Lower leg skin (tissue), 4 donors: ENCODE results near the gene CDHR4. TPM values are rescaled to one million over a fixed set of nuclear protein-coding genes. Genes with fewer than 3 reads are reported as not detected.

Experiments
- DNase-seq, 2 donors: peaks; one replicate each; pipeline ENCODE4 v3.0.0-alpha.2; 2019; ENCODE audit warnings: low spot score in 2 of 2
- H3K4me3 ChIP-seq: fragments of 200-600 bp; sonication (generic); 2 replicates; pipeline ENCODE4 v1.5.1; 2017; ENCODE audit warnings: mild to moderate bottlenecking, low read depth; ENCODE audit not compliant: poor library complexity, severe bottlenecking
- CTCF ChIP-seq, 3 donors: fragments of 450-650 bp; IDR thresholded peaks; one replicate each; pipeline ENCODE4 v1.5.1; 2016; ENCODE audit warnings: antibody characterized with exemption in 3 of 3, mild to moderate bottlenecking in 3 of 3, moderate library complexity in 2 of 3
- POLR2A ChIP-seq, 2 donors: fragments of 450-650 bp; IDR thresholded peaks; one replicate each; pipeline ENCODE4 v1.6.1; 2016 to 2017; ENCODE audit warnings: antibody characterized with exemption in 2 of 2, mild to moderate bottlenecking in 1 of 2, moderate library complexity in 1 of 2
- WGBS, 2 donors: methylation state at CpG; one replicate each; pipeline ENCODE4 v1.1.5; 2018; 5-methylcytosine and 5-hydroxymethylcytosine counted together
- intact Hi-C: fragments of 100-400 bp; cut with DNase I; formaldehyde crosslinking; loops from one replicate; pipeline ENCODE4 v1.15.0; 2023; ENCODE audit warnings: low total_unique reads
- microRNA-seq, 2 donors: library from miRNA; unstranded; fragments of <30 nt; microRNA quantifications; one replicate each; pipeline ENCODE4, GENCODE V29; 2016; ENCODE audit warnings: borderline replicate concordance in 2 of 2, borderline number of aligned reads in 1 of 2
- total RNA-seq, 4 donors: library from RNA; depleted of rRNA; stranded (reverse); fragments of >200 nt; gene quantifications; one replicate each; pipeline ENCODE4 v1.1.0, GENCODE V29; 2016

The CDHR4 gene
- total RNA-seq, 4 donors from 2014 or later, result 0.36 to 0.84 TPM; not detected in 2

DNA sequence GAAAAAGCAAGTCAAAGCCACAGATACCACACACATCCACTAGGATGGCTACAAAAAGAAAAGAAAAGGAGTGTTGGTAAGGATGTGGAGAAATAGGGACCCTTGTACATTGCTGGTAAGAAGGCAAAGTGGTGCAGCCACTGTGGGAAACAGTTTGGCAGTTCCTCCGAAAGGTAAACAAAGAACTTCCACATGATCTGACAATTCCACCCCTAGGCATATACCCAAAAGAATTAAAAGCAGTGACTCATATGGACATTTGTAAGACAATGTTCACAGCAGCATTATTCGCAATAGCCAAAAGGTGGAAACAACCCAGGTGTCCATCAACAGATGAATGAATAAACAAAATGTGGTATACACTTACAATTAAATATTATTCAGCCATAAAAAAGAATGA lies 53.7 kb downstream of the CDHR4 start:
- intact Hi-C loops, result no loop called here
- no peak overlapping the region for H3K4me3 ChIP-seq
- DNase-seq, result no peak
- TF ChIP-seq POLR2A (IDR thresholded peaks at IDR 0.05) (no peak), CTCF (IDR thresholded peaks at IDR 0.05) (no peak)
- WGBS, 2 donors, result 60 to 73% methylated on average over 2 of the region's 2 CpGs

Small RNA genes within 50 kb of the gene (microRNA-seq; reads per million reads assigned to microRNA genes)
- gene MIR5193, result 0 to 0.57 reads per million in 2 donors

Other genes with a start within 250 kb of the CDHR4 start
- gene BSN, start 245.4 kb downstream of the CDHR4 start, total RNA-seq, result under 1 TPM; 0.04 to 0.36 (median 0.14) TPM
- 10 to 100 TPM; 73.8 to 92.4 (median 83.1) TPM for gene APEH, start 125.5 kb downstream of the CDHR4 start, total RNA-seq
- gene MST1, start 110.4 kb downstream of the CDHR4 start, total RNA-seq, result 10 to 100 TPM; 12.9 to 24.7 (median 17.4) TPM
- 10 to 100 TPM; 12.8 to 28.4 (median 26.5) TPM for gene RNF123, start 110.3 kb downstream of the CDHR4 start, total RNA-seq
- 1 to 10 TPM; 1.0 to 3.7 (median 3.1) TPM for gene AMIGO3, start 80.2 kb downstream of the CDHR4 start, total RNA-seq
- gene GMPPB, start 75.9 kb downstream of the CDHR4 start, total RNA-seq, result 10 to 100 TPM; 10.1 to 27.6 (median 18.2) TPM
- 10 to 100 TPM; 44.1 to 56.5 (median 51.6) TPM for gene IP6K1, start 13.3 kb downstream of the CDHR4 start, total RNA-seq
- gene INKA1, start 3.4 kb upstream of the CDHR4 start, total RNA-seq, result 10 to 100 TPM; 30.4 to 56.1 (median 37.9) TPM
- gene UBA7, start 14.1 kb upstream of the CDHR4 start, total RNA-seq, result 10 to 100 TPM; 14.5 to 19.7 (median 18.2) TPM
- 1 to 10 TPM; 1.1 to 4.8 (median 2.9) TPM for gene TRAIP, start 56.7 kb upstream of the CDHR4 start, total RNA-seq
- gene CAMKV, start 70.0 kb upstream of the CDHR4 start, total RNA-seq, result not detected
- gene MST1R, start 104.0 kb upstream of the CDHR4 start, total RNA-seq, result 10 to 100 TPM; 29.7 to 62.5 (median 48.8) TPM
- 10 to 100 TPM in 3 of 4 donors, 1 to 10 TPM in 1; 5.6 to 16.7 (median 11.4) TPM for gene MON1A, start 129.9 kb upstream of the CDHR4 start, total RNA-seq
- gene RBM6, start 140.3 kb upstream of the CDHR4 start, total RNA-seq, result 100 to 1,000 TPM in 1 of 4 donors, 10 to 100 TPM in 3; 41.4 to 121 (median 54.7) TPM